Naive B cell (primary cell): ENCODE results near the gene TRIM33. TPM values are rescaled to one million over a fixed set of nuclear protein-coding genes. Genes with fewer than 3 reads are reported as not detected.

ENCODE experiments used
- ATAC-seq, 2 donors: fragments of 150-1000 bp; cut with Tn5 transposase; 2 replicates each; pipeline ENCODE4 v1.10.0; 2021; ENCODE audit warnings: low read depth in 2 of 2, mild to moderate bottlenecking in 2 of 2, moderate library complexity in 2 of 2
- DNase-seq: peaks from one replicate; pipeline ENCODE4 v3.0.0; 2022
- H3K27ac Mint-ChIP-seq, 6 donors: one replicate each; pipeline ENCODE4 v1.8.0; 2020 to 2022; ENCODE audit warnings: mild to moderate bottlenecking in 6 of 6, mixed read lengths in 6 of 6, moderate library complexity in 5 of 6, inconsistent platforms in 2 of 6
- H3K27me3 Mint-ChIP-seq, 3 donors: one replicate each; pipeline ENCODE4 v1.8.0; 2021 to 2022; ENCODE audit warnings: mixed read lengths in 3 of 3, mild to moderate bottlenecking in 1 of 3
- H3K36me3 Mint-ChIP-seq, 2 donors: one replicate each; pipeline ENCODE4 v1.8.0; 2020 to 2022; ENCODE audit warnings: mixed read lengths in 2 of 2, inconsistent platforms in 1 of 2, mild to moderate bottlenecking in 1 of 2
- H3K4me1 Mint-ChIP-seq, 3 donors: one replicate each; pipeline ENCODE4 v1.8.0; 2020 to 2022; ENCODE audit warnings: mixed read lengths in 3 of 3, inconsistent platforms in 1 of 3, mild to moderate bottlenecking in 1 of 3, moderate library complexity in 1 of 3
- H3K4me3 Mint-ChIP-seq, 8 donors: one replicate each; pipeline ENCODE4 v1.8.0; 2020 to 2022; ENCODE audit warnings: mild to moderate bottlenecking in 8 of 8, mixed read lengths in 8 of 8, moderate library complexity in 8 of 8, inconsistent platforms in 2 of 8
- H3K9me3 Mint-ChIP-seq, 7 donors: one replicate each; pipeline ENCODE4 v1.8.0; 2020 to 2022; ENCODE audit warnings: mixed read lengths in 7 of 7, mild to moderate bottlenecking in 5 of 7, inconsistent platforms in 2 of 7, moderate library complexity in 1 of 7
- polyA plus RNA-seq, 6 donors: library from polyadenylated mRNA; unstranded; fragments of 300-500 nt; fragmentation: Illumina TruSeq; gene quantifications; one replicate each; pipeline ENCODE4 v1.2.3, GENCODE V29; 2021; ENCODE audit warnings: low read depth in 6 of 6

Gene TRIM33
- polyA plus RNA-seq, 6 donors from 2014 or later, result 35.8 to 52.9 (median 46.6) TPM

DNA sequence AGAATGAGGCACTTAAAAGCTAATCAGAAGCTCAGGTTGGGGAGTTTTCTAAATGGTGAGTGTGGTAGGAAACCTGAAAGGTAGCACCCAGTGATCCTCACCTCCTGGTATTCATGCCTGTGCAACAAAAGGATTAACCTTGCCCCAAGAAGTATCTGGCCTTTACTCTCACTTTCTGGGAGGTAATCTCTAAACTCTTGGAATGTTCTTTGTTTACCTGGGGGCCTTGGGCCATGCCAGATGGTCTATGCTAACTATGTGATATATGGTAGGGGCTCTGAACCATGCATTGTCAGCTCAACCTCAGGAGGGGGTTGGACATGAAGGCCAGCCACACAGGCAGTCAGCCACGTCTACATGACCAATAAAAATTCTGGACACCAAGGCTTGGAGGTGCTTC lies 24.4 kb upstream of the TRIM33 start:
- Mint-ChIP-seq H3K9me3 (no peaks in the 10 kb centered on the region), H3K27ac (no peak overlapping the region), H3K4me1 (no peaks in the 10 kb centered on the region), H3K27me3 (peaks cover 0 to 6% (median 0%) of the 10 kb centered on the region in 3 donors), H3K36me3 (no peaks in the 10 kb centered on the region), H3K4me3 (no peak overlapping the region)
- ATAC-seq, result no peak
- DNase-seq, result no peak

DNA sequence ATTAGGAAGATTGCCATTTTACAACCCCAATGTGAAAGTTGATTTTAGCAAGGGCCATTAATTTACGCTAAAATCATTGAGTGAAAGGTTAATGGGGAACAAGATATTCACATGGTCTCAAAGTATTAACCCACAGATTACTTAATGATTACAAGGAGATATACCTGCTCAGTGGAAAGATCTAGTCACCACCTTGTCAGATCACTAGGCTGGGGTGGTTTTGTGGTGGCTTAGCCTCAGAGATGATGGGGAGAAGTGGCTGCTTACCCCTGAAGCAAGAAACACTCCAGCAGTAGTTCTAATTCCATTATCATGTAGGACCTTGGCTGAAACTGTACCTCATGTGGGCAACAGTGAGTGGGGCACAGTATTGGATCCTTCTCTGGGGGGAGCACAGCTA lies 20.1 kb upstream of the TRIM33 start:
- peak overlapping the region in 1 of 6 donors; percentile 78 for H3K27ac Mint-ChIP-seq
- no peaks in the 10 kb centered on the region for H3K4me1 Mint-ChIP-seq
- ATAC-seq (no peak), DNase-seq (no peak)
- no peaks in the 10 kb centered on the region for H3K9me3 Mint-ChIP-seq
- H3K4me3 Mint-ChIP-seq, result no peak overlapping the region
- H3K27me3 Mint-ChIP-seq, result no peaks in the 10 kb centered on the region
- H3K36me3 Mint-ChIP-seq, result no peaks in the 10 kb centered on the region

DNA sequence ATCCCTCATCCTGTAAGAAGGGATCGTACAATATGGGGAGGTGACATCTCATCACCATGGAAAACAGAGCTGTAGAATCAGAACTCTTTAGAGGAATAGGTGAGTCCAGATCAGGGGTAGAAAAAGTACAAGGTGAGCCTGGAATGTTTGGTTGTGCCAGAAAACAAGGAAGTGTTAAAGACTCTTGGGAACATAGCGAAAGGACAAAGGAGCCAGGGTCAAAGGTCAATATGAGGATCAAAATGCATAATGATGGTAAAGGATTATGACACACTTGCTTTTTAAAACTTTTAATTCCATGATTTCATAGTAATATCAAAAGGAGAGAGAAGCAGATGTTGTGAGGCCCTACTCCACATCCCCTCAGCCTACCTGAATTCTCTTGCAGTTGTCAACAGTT lies 19.2 kb upstream of the TRIM33 start:
- no peaks in the 10 kb centered on the region for H3K4me1 Mint-ChIP-seq
- no peaks in the 10 kb centered on the region for H3K36me3 Mint-ChIP-seq
- no peaks in the 10 kb centered on the region for H3K9me3 Mint-ChIP-seq
- no peaks in the 10 kb centered on the region for H3K27me3 Mint-ChIP-seq
- DNase-seq (no peak), ATAC-seq (no peak)
- H3K4me3 Mint-ChIP-seq, result no peak overlapping the region
- peak overlapping the region in 2 of 6 donors; percentile 11 to 16 for H3K27ac Mint-ChIP-seq

DNA sequence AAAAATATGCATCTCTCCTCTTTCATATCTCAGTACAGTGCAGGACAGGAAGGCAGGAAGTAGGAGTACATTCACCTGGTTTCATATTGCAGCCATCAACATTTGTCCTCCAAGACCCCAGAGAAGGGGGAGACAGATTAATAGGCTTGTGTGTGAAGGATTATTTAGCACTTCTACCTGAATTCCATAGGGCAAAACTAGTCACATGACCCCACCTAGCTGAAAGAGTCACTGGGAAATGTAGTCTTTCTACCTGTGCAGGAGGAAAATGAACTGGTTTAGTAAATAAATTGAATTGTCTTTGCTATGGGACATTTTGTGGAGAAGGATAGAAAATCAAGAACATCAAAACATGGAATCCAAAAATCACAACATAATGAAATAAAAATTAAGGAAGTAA lies 13.9 kb upstream of the TRIM33 start:
- ATAC-seq, result peak in 1 of 2 donors; percentile 35
- Mint-ChIP-seq H3K9me3 (no peaks in the 10 kb centered on the region), H3K27ac (peak overlapping the region in 1 of 6 donors; percentile 35)

DNA sequence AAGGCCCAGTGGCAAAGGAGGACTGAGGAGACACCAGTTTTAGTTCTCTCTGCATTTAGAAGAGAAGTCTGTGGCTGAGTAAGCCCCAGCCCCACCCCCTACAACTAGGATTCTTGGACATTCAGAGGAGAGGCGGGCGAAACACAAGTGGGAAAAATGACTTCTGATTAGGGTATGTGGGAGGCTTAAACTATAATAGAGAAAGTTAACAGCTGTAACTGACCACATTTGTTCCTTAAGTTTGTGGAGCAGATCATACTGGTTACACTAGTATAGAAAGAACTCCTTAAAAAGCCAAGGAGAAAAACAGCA lies 11.2 kb upstream of the TRIM33 start:
- Mint-ChIP-seq H3K4me3 (no peak overlapping the region), H3K4me1 (no peaks in the 10 kb centered on the region), H3K27ac (no peak overlapping the region), H3K36me3 (no peaks in the 10 kb centered on the region), H3K9me3 (no peaks in the 10 kb centered on the region), H3K27me3 (peaks cover 20 to 28% (median 27%) of the 10 kb centered on the region in 3 donors)
- no peak for DNase-seq
- no peak for ATAC-seq

More for the DNA sequence above, 13.9 kb upstream of the TRIM33 start:
- Mint-ChIP-seq H3K4me3 (no peak overlapping the region), H3K36me3 (no peaks in the 10 kb centered on the region), H3K4me1 (no peaks in the 10 kb centered on the region), H3K27me3 (peaks cover 11 to 21% (median 15%) of the 10 kb centered on the region in 3 donors)
- DNase-seq, result no peak

DNA sequence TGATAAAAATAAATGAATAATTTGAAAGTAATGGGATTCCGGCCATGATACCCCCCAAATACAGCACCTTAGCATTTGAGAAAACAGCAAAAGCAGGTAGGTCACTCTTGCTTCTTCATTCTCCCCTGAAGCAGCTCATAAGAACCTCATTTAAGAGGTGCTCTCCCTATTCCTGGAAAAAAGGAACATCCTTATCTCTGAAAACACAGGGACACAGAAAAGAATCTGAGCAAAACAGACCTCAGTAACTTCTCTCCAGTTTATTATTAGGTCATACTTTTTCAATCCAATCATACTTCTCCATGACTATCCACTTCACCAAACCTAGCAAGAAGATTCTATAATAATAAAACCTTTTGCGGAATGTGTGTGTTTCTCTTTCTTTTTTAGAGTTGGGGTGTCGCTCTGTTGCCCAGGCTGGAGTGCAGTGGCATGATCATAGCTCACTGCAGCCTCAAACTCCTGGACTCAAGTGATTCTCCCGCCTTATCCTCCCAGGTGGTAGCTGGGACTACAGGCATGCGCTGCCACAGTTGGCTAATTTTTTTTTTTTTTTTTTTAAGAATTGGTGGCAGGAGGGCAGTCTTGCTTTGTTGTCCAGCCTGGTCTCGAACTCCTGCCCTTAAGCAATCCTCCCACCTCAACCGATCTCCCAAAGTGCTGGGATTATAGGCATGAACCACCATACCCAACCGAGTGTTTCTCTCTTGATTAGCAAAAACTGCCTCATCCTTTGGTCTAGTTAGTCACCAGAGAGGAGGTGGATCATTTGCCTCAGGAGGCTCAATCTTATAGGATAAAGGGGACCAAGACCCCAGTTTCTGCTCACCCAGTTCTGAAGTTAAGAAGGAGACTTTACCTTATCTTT lies 10.6 kb upstream of the TRIM33 start:
- no peaks in the 10 kb centered on the region for H3K4me1 Mint-ChIP-seq
- no peaks in the 10 kb centered on the region for H3K9me3 Mint-ChIP-seq
- H3K27ac Mint-ChIP-seq, result peak overlapping the region in 1 of 6 donors; percentile 66
- H3K4me3 Mint-ChIP-seq, result no peak overlapping the region
- no peaks in the 10 kb centered on the region for H3K36me3 Mint-ChIP-seq
- peaks cover 20 to 28% (median 27%) of the 10 kb centered on the region in 3 donors for H3K27me3 Mint-ChIP-seq
- DNase-seq, result no peak
- ATAC-seq, result no peak

DNA sequence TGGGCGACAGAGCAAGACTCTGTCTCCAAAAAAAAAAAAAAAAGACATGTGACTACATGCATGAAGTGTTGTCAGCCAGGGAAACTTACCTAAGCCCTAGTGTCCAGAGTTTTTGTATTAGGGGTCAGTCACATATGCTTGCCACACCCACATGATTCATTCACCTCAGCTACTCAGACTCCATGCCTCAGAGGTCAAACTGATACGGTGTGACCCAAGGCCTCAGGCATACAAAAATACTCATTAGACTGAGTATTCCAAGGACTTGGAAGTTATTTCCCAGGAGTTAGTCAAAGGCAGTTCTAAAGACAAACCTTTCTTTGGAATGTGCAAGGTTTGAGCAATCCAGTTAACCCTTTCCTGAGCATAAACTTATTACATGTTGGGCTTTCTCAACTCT lies 6.3 kb upstream of the TRIM33 start:
- ATAC-seq, result no peak
- no peak overlapping the region for H3K27ac Mint-ChIP-seq
- no peaks in the 10 kb centered on the region for H3K36me3 Mint-ChIP-seq
- H3K4me1 Mint-ChIP-seq, result peaks cover 6 to 7% (median 7%) of the 10 kb centered on the region in 3 donors
- peaks cover 19 to 23% (median 23%) of the 10 kb centered on the region in 3 donors for H3K27me3 Mint-ChIP-seq
- H3K9me3 Mint-ChIP-seq, result no peaks in the 10 kb centered on the region
- no peak overlapping the region for H3K4me3 Mint-ChIP-seq
- no peak for DNase-seq

DNA sequence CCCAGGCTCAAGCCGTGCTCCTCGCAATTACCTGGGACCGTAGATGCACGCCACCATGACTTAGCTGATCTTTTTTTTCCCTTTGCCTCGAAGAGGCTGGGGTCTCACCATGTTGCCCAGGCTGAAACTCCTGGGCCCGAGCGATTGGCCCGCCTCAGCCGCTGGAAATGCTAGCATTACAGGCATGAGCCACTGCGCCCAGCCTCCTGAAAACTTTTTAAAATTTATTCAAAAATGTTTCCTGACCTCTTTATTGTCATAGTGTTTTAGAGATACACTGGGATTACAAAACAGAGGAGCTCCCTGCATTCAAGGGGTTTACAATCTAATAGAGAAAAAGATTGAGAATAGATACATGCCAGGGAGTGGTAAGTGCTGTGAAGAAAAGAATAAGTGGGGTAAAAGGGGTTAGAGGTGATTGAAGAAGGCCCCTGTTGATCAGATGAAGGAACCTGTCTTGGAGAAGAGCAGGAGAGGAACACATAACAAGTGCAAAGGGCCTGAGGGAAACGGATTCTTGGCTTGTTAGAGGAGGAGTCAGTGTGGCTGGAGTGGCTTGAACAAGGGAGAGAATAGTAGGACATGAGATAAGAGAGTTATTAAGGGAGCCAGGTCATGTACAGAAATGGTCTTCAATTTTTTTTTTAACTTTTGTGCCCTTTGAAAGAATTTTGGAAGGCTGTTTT lies 1.7 kb upstream of the TRIM33 start:
- H3K4me1 Mint-ChIP-seq, result peaks cover 40 to 44% (median 40%) of the 10 kb centered on the region in 3 donors
- H3K27me3 Mint-ChIP-seq, result no peaks in the 10 kb centered on the region
- no peak for ATAC-seq
- H3K4me3 Mint-ChIP-seq, result peak overlapping the region; percentile 24 to 100 (median 98)
- DNase-seq, result no peak
- no peaks in the 10 kb centered on the region for H3K9me3 Mint-ChIP-seq
- H3K36me3 Mint-ChIP-seq, result no peaks in the 10 kb centered on the region
- H3K27ac Mint-ChIP-seq, result peak overlapping the region; percentile 48 to 100 (median 84)

DNA sequence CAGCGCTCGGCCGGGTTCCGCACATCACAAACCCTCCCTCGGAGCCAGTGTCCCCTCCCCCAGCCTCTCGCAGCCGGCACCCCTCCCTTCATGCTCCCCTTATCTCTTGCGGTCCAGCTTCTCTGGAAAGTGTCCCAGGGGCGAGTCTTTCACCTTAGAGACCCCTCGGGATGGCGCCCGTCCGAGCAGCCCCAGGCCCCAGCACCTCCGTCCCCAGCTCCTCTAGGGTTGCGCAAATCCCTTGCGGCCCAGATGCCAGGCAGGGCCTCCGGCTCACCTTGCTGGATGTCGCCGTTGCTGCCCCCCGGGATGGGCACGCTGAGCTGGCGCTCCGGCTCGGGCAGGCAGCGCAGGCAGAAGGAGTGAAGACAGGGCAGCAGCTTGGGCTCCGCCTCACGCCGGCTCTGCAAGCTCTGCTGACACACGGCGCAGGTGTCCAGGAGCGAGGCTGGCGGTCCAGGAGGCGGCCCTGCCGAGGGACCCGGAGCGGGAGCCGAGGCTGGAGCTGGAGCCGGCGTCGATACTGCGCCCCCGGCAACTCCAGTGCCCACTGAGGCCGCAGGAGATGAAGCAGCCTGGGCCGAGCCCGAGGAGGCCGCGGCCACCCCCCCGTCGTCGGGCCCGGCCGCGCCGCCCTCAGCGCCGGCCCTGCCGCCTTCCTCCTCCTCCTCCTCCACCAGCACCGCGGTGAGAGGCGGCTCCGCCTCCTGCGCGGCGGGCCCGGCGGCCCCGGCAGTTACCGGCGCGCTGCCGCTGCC lies 550 bp downstream of the TRIM33 start:
- no peak for DNase-seq
- Mint-ChIP-seq H3K4me3 (peak overlapping the region; percentile 79 to 100 (median 96)), H3K27ac (peak overlapping the region; percentile 50 to 100 (median 96)), H3K27me3 (no peaks in the 10 kb centered on the region), H3K4me1 (peaks cover 53 to 58% (median 56%) of the 10 kb centered on the region in 3 donors), H3K9me3 (no peaks in the 10 kb centered on the region), H3K36me3 (peaks cover 0 to 7% of the 10 kb centered on the region in 2 donors)
- peak; percentile 41 to 46 for ATAC-seq

DNA sequence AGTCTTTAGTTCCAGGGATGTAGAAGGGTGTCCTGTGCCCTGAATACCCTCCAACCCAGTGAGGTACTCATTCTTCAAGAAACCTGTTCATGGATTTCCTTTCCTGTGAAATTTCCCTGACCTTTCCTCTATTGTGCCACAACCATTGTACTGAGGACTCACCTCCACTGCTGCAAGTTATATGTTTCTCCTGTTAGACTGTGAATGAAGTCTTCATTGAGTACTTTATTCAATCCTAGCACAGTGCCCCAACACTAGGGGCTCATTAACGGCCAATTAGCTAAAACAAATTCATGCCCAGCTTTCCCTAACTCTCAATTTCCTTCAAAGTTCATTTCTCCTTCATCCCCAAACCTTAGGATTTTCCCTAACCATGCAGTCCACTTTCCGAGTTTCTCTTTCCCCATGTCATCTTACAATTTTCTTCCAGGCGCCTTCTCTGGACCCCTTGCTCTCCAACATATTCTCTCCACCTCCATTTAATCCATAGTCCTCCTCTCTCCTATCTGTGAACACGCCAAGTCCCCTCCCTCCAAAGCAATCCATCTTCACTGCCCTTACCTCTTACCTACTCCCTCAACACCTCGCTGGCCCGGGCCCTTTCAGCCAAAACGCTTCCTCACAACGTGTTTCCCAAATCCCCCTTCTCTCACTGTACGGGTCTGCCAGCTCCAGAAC lies 1.3 kb downstream of the TRIM33 start:
- Mint-ChIP-seq H3K9me3 (no peaks in the 10 kb centered on the region), H3K27me3 (no peaks in the 10 kb centered on the region), H3K36me3 (peaks cover 0 to 7% of the 10 kb centered on the region in 2 donors), H3K4me1 (peaks cover 59 to 65% (median 60%) of the 10 kb centered on the region in 3 donors), H3K4me3 (peak overlapping the region; percentile 79 to 100 (median 93)), H3K27ac (peak overlapping the region; percentile 50 to 100 (median 90))
- DNase-seq (no peak), ATAC-seq (no peak)

DNA sequence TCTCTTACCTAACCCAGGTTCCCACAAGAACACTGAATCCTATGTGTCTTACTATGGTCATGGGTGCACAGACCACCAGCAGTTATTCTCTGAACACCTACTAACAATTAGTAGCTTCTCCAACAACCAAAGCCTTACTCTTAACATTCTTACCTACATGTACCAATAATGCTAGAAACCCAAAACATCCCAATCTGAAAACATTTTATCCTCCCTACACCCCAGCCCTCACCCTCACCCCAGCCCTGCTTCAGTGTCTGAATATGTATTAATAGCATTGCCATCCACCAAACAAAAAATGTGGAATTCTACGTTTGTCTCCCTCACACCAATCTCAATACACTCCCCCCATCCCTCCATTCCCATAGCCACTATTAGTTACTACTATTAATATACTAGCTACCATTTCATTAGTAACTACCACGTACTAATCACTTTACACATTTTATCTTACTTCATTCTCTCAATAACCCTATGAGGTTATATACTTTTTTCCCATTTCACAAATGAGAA lies 2.6 kb downstream of the TRIM33 start:
- H3K36me3 Mint-ChIP-seq, result peaks cover 0 to 7% of the 10 kb centered on the region in 2 donors
- H3K9me3 Mint-ChIP-seq, result no peaks in the 10 kb centered on the region
- no peaks in the 10 kb centered on the region for H3K27me3 Mint-ChIP-seq
- DNase-seq, result no peak
- H3K4me3 Mint-ChIP-seq, result peak overlapping the region; percentile 77 to 94 (median 90)
- no peak for ATAC-seq
- H3K27ac Mint-ChIP-seq, result peak overlapping the region in 5 of 6 donors; percentile 7 to 89 (median 37)
- H3K4me1 Mint-ChIP-seq, result peaks cover 59 to 72% (median 60%) of the 10 kb centered on the region in 3 donors

DNA sequence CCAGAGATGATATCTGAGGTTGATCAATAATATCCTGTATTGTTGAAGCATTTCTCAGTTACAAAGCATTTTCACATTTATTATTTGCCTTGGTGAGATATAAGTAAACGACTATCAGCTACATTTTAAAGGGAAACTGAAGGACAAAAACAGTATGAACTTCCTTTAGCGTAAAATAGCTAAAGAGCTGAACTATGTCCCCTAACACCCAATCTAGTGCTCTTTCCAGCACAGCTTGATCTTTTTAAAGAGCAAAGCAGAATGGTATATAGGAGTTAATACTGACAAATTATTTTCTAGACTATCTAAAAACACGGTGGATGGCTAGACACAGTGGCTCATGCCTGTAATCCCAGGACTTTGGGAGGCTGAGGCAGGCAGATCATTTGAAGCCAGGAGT lies 3.5 kb downstream of the TRIM33 start:
- DNase-seq, result no peak
- Mint-ChIP-seq H3K27ac (peak overlapping the region in 4 of 6 donors; percentile 11 to 72 (median 62)), H3K9me3 (no peaks in the 10 kb centered on the region), H3K4me1 (peaks cover 53 to 69% (median 55%) of the 10 kb centered on the region in 3 donors), H3K36me3 (peaks cover 0 to 7% of the 10 kb centered on the region in 2 donors), H3K27me3 (no peaks in the 10 kb centered on the region), H3K4me3 (peak overlapping the region in 6 of 8 donors; percentile 21 to 91 (median 70))
- ATAC-seq, result no peak
